GM18507 (cell line): ENCODE results near the gene MEGF10.
A peak's percentile ranks its signal among the peaks of the same experiment; 100 is the strongest.

ENCODE experiments used
- DNase-seq: peaks from one replicate; pipeline ENCODE4 v3.0.0; 2011; ENCODE audit warnings: low read depth; ENCODE audit not compliant: insufficient read length; ENCODE audit errors: extremely low spot score
- FAIRE-seq: peaks from 2 replicates; lab custom pipeline; 2011; peaks lifted over from hg19 to GRCh38; lab: Jason Lieb, UNC

MEGF10 gene

DNA sequence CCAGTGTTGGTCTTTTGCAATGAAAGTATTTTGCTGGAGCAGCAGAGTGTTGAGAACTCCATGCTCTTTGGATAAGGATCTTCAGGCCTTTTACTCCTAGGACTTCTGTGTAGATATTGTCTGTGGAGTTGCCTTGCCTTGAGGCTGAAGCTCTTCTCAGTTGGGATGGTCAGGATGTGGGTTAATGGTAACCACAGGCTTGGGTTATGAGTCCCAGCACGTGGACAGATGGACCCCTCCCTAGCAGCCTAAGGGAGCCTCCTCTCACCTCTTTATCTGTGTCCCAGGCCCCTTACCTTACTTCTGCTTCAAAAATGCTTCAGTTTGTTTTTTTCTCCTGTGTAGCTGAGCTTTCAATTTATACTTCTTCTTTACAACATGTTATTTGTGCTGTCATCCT, 109.9 kb downstream of the MEGF10 start:
- DNase-seq (no peak), FAIRE-seq (no peak)

DNA sequence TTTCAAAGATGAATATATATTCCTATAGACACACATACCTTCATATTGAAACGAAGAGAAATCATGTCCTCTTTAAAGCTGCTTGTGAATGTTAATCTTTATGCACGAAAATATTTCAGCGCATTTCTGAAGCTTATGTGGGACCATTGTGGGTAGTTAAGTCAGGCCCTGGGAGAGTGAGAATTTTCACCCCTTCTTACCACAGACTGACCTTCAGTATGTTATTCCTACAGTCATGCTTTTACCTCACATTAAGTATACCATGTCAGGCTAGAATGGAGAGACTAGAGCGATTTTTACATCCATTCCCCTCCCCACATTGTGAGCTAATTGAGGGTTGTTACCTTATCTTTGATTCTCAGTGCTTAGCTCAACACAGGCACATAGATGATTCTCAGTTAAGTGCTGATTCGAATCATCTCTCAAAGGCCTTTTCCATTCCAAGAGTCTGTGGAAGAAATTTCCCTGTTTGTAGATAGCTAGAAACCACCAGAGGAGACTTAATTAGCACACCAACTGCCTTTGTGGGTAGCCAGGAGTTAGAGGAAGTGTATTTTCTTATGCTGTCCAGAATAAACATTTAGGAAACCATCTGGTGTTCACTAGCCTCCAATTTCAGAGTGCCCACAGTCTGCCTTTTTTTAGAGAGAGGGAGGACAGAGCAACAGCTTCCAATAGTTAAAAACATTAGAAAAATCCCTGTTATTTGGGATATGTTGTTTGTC, 110.5 kb downstream of the MEGF10 start:
- DNase-seq (no peak), FAIRE-seq (no peak)

DNA sequence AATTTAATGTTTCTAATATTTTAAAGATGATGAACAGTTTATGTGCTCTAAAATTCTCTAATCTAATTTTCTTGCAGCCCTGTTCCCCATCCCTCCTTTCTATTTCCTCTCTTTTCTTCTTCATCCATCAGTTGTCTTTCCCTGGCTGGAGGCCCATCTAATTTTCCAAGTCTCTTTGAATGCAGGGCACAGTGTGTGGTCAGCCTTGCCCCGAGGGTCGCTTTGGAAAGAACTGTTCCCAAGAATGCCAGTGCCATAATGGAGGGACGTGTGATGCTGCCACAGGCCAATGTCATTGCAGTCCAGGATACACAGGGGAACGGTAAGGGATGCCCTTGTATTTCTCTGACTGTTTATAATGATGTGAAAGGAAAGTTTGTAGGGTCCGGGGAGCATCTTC, 111.8 kb downstream of the MEGF10 start:
- FAIRE-seq (no peak), DNase-seq (no peak)

DNA sequence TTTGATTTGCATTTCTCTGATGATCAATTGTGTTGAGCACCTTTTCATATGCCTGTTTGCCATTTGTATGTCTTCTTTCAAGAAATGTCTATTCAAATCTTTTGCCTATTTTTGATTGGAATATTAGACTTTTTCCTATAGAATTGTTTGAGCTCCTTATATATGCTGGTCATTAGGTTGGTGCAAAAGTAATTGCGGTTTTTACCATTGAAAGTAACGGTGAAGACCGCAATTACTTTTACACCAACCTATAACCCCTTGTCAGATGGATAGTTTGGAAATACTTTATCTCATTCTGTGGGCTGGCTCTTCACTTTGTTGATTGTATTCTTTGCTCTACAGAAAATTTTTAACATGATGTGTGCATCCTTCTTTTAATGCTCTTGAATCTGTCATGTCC, 113.6 kb downstream of the MEGF10 start:
- DNase-seq, result no peak
- no peak for FAIRE-seq

DNA sequence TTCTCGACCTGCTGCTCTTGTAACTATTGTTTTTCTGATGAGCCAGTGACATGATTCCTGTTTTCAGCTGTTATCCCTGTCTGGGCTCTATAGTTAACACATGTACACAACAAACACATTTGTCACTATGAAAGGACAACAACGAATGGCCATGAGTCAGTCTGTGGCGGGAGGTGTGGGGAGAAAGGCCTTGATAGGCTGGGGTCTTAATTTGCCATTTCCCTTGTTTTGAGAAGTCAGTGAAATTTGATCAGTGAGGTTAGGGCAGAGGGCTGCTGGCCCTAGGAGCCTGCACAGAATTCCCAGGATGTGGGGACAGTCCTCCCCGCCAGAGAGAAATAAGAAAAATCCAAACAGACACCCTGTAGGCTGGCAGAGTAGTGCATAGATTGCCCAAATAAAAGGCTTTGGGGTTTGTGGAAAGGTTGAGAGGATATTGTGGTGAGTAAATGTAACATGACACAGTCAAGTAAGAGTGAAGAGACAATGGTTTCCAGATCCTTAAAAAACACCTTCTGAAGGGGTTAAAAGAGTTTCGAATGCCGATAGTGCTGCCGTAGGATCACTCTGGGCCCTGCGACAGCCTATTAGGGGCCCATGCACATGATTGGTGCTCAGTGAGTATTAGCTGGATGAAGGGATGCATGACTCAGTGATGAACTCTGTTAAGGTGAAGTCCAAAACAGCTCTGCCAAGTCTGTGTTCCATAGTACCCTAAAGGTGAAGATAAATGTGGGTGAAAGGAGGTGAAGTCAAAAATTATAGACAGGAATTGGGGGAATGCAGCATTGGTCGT, 115.9 kb downstream of the MEGF10 start:
- no peak for FAIRE-seq
- no peak for DNase-seq

DNA sequence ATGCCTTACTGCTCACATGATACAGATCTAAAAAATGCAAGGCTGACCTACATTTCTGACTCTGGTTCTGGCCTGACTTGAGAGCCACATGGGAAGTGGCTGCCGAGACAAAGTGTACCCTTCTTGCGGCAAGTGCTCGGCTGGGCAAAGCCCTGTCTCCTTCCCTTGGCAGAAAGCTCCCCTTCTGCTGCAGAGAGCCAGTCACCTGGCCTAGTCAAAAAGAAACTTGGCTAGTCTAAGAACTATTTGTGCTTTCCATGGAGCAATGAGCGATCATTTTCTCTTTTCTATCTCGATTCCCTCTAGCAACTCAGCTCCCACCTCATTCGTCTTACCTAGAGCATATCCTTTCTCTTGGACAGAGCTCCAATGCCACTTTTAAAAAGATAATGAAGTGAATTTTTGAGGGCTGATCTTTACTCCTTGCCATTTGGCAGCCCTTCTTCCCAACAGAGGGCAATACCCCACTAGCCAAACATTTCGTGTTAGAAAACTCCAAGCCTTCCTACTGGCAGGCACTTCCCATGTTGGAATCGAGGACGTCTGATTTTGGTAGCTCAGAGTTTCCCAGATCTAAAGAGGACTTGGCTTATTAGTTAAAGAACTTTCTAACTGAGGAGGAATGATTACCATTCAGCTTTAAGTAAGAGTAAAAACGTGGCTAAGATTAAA, 118.8 kb downstream of the MEGF10 start:
- FAIRE-seq, result no peak
- no peak for DNase-seq

DNA sequence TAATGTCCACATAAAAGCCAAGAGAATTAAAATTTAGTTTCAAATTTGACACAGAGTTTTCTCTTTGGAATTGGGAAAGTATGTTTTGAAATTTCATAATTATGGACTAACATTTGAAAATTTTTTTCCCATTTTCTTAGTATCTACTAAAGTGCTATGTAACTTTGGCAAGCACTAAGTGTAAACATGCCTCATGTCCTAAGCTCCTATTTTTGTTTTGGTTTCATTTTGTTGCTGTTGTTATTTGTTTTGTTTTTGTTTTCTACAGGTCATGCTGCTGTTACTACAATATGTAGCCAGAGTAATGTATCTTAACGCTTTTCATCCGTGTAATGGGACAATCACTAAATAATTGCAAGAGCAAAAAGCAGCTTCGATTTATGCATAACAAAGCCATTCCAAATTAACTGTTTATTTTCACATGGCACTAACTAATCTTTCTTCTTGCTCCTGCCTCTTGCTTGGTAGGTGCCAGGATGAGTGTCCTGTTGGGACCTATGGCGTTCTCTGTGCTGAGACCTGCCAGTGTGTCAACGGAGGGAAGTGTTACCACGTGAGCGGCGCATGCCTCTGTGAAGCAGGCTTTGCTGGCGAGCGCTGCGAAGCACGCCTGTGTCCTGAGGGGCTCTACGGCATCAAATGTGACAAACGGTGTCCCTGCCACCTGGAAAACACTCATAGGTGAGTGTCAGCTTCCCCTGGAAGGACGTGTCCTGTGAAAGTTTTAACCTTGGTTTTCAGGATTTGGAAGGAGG, 119.5 kb downstream of the MEGF10 start:
- FAIRE-seq (peak; percentile 71), DNase-seq (no peak)

DNA sequence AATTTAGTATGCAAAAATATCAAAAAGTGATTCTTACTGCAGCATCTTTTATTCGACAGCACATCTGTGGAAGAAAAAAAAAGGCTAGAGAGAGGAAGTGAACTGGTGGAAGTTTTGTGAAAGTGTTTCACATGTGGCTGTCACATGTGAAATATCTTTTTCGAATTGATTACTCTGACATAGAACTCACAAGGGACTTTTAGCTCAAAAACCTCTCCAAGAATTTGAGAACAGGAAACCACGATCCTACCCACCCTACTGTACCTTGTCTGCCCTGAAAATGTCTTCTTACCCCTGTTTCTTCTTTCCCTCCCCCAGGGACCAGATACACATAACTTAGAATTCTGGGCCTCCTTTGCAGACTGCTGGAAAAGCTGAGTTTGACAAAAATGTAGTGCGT, 120.4 kb downstream of the MEGF10 start:
- FAIRE-seq, result peak; percentile 63

DNA sequence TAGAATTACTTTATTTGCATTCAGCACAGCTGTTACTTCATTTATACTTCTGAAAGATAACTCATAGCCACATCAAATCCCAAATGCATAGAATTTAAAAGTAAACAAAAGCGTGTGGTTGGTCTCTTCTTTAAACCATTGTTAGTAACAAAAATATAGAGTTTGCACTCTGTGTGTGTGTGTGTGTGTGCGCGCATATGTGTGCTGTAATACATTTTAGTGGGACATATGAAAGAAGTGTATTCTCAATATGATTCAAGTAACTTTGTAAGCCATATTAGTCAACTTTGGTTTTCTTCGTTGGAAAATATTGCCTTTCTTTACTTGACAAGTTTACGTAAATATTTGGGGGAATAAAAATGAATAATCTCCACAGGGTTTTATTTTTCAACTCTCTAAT, 120.8 kb downstream of the MEGF10 start:
- FAIRE-seq, result peak; percentile 9

More for the DNA sequence above, 120.4 kb downstream of the MEGF10 start:
- no peak for DNase-seq

DNA sequence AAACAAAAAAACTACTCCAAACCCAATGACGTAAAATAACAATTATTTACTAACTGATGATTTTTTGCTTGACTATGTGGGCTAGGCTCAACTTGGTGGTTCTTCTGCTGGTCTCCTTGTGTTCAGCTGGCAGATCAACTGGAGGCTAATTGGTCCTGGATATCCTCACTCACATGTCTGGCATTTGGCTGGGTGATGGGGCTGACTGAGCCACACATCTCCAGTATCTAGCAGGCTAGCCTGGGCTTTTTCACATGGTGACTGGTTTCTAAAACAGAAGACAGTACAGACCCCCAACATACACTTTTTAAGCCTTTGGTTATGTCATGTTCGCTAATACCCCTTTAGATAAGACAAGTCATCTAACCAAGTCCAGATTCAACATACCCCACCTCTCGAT, 122.1 kb downstream of the MEGF10 start:
- no peak for FAIRE-seq
- DNase-seq, result no peak

More for the DNA sequence above, 120.8 kb downstream of the MEGF10 start:
- no peak for DNase-seq

DNA sequence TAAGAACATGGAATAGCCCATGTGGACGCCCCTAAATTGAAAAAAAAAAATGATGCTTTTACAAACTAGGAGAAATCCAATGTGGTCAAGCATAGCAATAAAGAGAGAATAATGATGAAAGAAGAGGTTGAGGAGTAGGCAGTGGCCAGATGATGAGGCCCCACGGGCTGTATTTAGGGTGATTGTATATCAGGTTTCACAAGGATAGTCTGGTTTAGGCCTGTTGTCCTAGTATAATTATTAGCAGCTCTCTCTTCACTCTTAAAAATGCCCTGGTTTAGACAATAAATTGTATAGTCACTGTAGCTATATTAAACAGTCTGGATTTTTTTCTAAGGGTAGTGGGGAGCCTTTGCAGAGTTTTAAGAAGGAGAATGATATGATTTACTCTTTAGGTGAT, 124.4 kb downstream of the MEGF10 start:
- FAIRE-seq (no peak), DNase-seq (no peak)

DNA sequence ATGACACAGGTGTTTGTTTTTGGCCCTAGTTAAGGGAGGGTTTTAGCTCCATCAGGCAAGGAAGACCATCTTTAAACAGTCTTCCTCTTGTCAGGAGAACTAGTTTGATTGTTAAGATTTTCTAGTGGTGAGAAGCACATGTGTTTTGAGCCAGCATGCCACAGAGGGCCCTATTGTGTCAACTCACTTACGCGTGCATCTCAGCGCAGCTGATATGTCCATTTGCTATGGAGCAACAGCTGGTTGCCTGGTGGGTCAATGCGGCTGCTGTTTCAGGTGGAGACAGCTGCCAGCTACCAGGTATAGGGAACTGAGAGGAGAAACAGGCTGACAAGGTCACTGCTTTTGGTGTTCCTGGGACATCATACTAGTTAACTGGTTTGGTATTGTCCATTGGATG, 126.3 kb downstream of the MEGF10 start:
- no peak for FAIRE-seq
- DNase-seq, result no peak

DNA sequence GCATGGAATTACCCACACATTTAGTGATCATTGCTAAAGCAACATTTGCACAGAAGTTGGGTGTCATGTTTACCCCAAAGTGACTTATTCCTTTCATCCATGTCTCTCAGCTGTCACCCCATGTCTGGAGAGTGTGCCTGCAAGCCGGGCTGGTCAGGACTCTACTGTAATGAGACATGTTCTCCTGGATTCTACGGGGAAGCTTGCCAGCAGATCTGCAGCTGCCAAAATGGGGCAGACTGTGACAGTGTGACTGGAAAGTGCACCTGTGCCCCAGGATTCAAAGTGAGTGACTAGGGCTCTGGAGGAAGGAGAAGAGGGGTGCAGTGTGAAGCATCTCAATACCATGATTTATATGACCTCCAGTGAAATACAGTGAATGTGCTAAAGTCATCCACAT, 126.9 kb downstream of the MEGF10 start:
- FAIRE-seq (no peak), DNase-seq (no peak)

DNA sequence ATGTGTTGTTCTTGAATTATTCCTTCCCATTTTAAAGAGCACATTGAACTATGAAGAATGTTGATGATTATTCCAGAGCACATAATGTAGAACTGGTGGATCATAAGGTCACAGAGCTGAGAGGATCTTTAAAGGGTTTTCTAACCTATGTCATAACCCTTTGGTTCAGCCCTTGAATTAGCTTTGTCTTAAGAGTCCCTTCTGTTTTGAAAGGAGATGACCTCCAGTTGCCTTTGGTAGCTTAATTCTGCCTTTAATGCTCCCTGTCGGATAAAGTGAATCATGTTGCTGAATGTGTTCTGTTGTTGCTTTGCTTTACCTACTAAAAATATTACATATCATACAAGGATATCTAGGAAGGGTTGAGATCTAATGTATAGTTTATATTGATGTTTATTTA, 127.8 kb downstream of the MEGF10 start:
- DNase-seq (no peak), FAIRE-seq (no peak)

DNA sequence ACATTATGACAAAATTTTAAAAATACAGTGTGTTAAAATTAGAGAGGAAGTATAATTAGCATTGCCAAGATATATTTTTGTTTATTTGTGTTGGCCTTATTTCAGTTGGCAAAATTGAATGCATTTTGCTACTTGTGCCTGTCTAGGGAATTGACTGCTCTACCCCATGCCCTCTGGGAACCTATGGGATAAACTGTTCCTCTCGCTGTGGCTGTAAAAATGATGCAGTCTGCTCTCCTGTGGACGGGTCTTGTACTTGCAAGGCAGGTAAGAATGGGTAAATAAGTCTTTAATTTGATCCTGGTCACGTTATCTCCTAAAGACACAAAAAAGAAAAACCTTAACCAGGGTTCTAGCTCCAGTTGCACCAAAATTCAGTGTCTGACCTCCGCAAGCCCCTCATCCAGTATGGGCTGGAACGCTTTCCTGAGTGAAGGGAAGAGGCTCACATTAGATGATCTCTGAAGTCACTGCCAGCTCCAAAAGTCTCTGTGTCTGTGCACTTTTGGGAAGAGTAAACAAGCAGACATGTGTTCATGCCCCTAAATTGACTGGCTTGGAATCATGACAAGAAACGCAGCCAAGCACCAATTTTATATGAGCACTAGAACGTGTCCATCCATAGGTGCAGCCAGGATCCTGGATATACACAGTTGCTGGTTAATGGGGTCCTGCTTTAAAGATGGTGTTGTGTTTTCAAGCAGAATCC, 128.5 kb downstream of the MEGF10 start:
- DNase-seq (no peak), FAIRE-seq (no peak)

DNA sequence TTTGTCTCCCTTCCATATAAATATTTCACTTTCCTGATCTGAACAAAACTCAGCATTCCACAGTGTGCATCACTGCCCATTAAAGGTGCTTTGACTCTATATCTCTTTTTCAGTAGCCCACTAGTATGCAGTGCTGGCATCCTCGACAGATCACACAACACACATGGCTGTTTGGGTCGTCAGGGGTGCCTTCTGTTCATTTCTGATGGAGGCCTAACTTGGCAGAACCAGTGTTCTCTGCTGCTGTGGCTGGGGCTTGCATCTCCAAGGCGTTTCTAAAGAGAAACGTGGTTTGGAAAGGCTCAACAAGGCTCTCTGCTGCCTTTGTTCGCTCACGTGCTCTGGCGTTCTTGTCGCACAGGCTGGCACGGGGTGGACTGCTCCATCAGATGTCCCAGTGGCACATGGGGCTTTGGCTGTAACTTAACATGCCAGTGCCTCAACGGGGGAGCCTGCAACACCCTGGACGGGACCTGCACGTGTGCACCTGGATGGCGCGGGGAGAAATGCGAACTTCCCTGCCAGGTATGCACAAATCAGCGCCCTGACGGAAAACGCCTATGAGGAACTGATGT, 129.2 kb downstream of the MEGF10 start:
- no peak for FAIRE-seq
- DNase-seq, result no peak

DNA sequence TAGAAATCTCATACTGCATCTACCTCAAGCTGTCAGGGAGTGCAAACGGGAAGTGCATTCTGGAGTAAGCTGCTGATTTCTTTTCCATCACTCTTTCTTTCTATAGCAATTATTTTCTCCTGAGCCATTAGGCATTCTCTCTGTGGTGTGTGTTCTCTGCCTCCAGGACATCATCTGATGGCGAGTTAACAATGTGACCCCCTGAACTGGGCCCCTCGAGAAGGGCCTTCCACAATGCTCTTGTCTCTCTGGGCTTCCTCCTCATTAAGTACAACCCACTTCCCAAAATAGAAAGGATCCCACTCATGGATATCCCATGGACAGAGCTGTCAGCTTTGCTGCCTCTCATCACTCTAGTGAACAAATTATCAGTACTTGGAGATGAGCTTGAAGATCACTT, 130.2 kb downstream of the MEGF10 start:
- DNase-seq (no peak), FAIRE-seq (no peak)

DNA sequence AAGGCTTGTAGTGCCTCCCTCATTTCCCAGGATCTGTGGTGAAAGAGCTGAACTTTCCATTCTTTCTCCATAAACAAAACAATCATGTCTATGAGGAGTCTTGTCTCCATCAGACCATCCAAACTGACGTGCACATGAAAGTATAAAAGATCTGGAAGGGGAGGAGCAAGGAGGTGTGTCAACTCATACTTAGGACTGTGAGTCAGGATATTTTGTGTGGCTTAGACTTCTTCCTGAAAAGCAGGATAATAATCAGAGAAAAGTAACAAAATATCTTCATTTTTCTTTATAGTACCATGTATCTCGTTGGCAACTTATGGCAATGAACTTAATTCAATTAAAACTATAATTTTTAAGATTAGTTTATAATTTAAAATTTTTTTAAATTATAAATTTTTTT, 130.9 kb downstream of the MEGF10 start:
- no peak for DNase-seq

DNA sequence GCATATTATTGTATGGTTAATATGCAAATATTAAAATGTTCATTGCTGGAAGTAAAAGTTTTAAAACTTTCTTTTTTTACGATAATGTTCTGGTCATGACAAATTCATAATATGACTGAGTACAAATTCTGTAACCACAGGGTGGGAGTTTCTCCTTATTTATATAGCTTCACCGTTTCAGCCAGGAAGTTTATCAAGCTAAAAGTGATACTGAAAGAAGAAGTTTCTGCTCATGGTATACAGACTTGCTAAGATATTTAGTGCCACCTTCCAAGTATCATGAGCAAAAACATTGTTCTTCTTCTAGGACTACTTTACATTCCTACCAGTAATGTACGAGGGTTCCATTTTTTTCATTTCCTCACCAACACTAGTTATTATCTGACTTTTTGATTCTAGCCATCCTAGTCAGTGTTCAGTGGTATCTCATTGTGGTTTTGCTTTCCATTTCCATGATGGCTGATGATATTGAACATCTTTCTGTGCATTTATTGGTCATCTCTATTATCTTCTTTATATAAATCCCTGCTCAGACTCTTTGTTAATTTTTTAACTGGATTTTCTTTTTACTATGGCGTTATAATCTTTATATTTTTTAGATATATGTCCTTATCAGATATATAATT, 132.7 kb downstream of the MEGF10 start:
- DNase-seq, result no peak
- FAIRE-seq, result peak; percentile 63

More for the DNA sequence above, 130.9 kb downstream of the MEGF10 start:
- no peak for FAIRE-seq
